Activated T-cell treated with anti-CD3 and anti-CD28 coated beads, Interleukin-2, amount 50 U/mL, for 4 hours (primary cell): Measurements from ENCODE around the gene NKAIN2. TPM values are rescaled to one million over a fixed set of nuclear protein-coding genes. Genes with fewer than 3 reads are reported as not detected.

Experiments used
- ATAC-seq, 2 donors: fragments of 200-7000 bp; cut with Tn5 transposase; one replicate each; pipeline ENCODE4 v1.10.0; 2021
- DNase-seq: peaks from one replicate; pipeline ENCODE4 v3.0.0-alpha.2; 2020
- H3K27me3 Mint-ChIP-seq: one replicate; pipeline ENCODE4 v1.8.0; 2021; ENCODE audit warnings: low read depth, mixed read lengths
- H3K36me3 Mint-ChIP-seq: one replicate; pipeline ENCODE4 v1.8.0; 2022; ENCODE audit warnings: mixed read lengths; ENCODE audit not compliant: insufficient read depth
- H3K4me1 Mint-ChIP-seq: one replicate; pipeline ENCODE4 v1.8.0; 2021; ENCODE audit warnings: low read depth, mixed read lengths
- H3K4me3 Mint-ChIP-seq: one replicate; pipeline ENCODE4 v1.8.0; 2021; ENCODE audit warnings: mild to moderate bottlenecking, moderate library complexity, mixed read lengths
- H3K9me3 Mint-ChIP-seq: one replicate; pipeline ENCODE4 v1.8.0; 2021; ENCODE audit warnings: mixed read lengths
- total RNA-seq, 3 donors: library from RNA; stranded (reverse); gene quantifications; one replicate each; pipeline ENCODE4 v1.2.1, GENCODE V29; 2021

NKAIN2 gene
- total RNA-seq, 3 donors from 2014 or later: not detected

- no peaks in the 10 kb centered on the region for H3K36me3 Mint-ChIP-seq
- H3K9me3 Mint-ChIP-seq: no peaks in the 10 kb centered on the region
- H3K4me3 Mint-ChIP-seq: no peak overlapping the region
- H3K27me3 Mint-ChIP-seq: no peaks in the 10 kb centered on the region
- H3K4me1 Mint-ChIP-seq: no peaks in the 10 kb centered on the region
- ATAC-seq (no peak), DNase-seq (no peak)
Measured at GRCh38 chr6:124793398-124793797, 989.7 kb downstream of the NKAIN2 start.

- ATAC-seq (no peak), DNase-seq (no peak)
- no peaks in the 10 kb centered on the region for H3K4me1 Mint-ChIP-seq
- no peaks in the 10 kb centered on the region for H3K36me3 Mint-ChIP-seq
- no peaks in the 10 kb centered on the region for H3K9me3 Mint-ChIP-seq
- no peak overlapping the region for H3K4me3 Mint-ChIP-seq
- H3K27me3 Mint-ChIP-seq: no peaks in the 10 kb centered on the region
Measured at GRCh38 chr6:124795643-124796463, 992.2 kb downstream of the NKAIN2 start.

- no peak overlapping the region for H3K4me3 Mint-ChIP-seq
- no peaks in the 10 kb centered on the region for H3K4me1 Mint-ChIP-seq
- no peaks in the 10 kb centered on the region for H3K36me3 Mint-ChIP-seq
- no peaks in the 10 kb centered on the region for H3K9me3 Mint-ChIP-seq
- DNase-seq (no peak), ATAC-seq (no peak)
- no peaks in the 10 kb centered on the region for H3K27me3 Mint-ChIP-seq
Measured at GRCh38 chr6:124796464-124796970, 992.9 kb downstream of the NKAIN2 start.

GRCh38 chr6:124797224-124797623 is 993.6 kb downstream of the NKAIN2 start:
- Mint-ChIP-seq H3K4me3 (no peak overlapping the region), H3K36me3 (no peaks in the 10 kb centered on the region)
- ATAC-seq: no peak

GRCh38 chr6:124798942-124799496 is 995.4 kb downstream of the NKAIN2 start:
- H3K27me3 Mint-ChIP-seq: no peaks in the 10 kb centered on the region
- DNase-seq: no peak
- ATAC-seq: no peak
- H3K36me3 Mint-ChIP-seq: no peaks in the 10 kb centered on the region
- no peak overlapping the region for H3K4me3 Mint-ChIP-seq
- H3K4me1 Mint-ChIP-seq: no peaks in the 10 kb centered on the region
- no peaks in the 10 kb centered on the region for H3K9me3 Mint-ChIP-seq

More at GRCh38 chr6:124797224-124797623, 993.6 kb downstream of the NKAIN2 start:
- Mint-ChIP-seq H3K9me3 (no peaks in the 10 kb centered on the region), H3K4me1 (no peaks in the 10 kb centered on the region), H3K27me3 (no peaks in the 10 kb centered on the region)
- DNase-seq: no peak

GRCh38 chr6:124799638-124800037 is 996.0 kb downstream of the NKAIN2 start:
- H3K9me3 Mint-ChIP-seq: no peaks in the 10 kb centered on the region
- H3K36me3 Mint-ChIP-seq: no peaks in the 10 kb centered on the region
- H3K4me1 Mint-ChIP-seq: no peaks in the 10 kb centered on the region
- H3K27me3 Mint-ChIP-seq: no peaks in the 10 kb centered on the region
- ATAC-seq: no peak
- no peak for DNase-seq
- H3K4me3 Mint-ChIP-seq: no peak overlapping the region

GRCh38 chr6:124800222-124800621 is 996.6 kb downstream of the NKAIN2 start:
- DNase-seq: no peak
- H3K4me3 Mint-ChIP-seq: no peak overlapping the region
- no peak for ATAC-seq
- no peaks in the 10 kb centered on the region for H3K4me1 Mint-ChIP-seq
- no peaks in the 10 kb centered on the region for H3K36me3 Mint-ChIP-seq
- H3K9me3 Mint-ChIP-seq: no peaks in the 10 kb centered on the region
- H3K27me3 Mint-ChIP-seq: no peaks in the 10 kb centered on the region

- Mint-ChIP-seq H3K4me3 (no peak overlapping the region), H3K36me3 (no peaks in the 10 kb centered on the region), H3K4me1 (no peaks in the 10 kb centered on the region), H3K9me3 (no peaks in the 10 kb centered on the region), H3K27me3 (no peaks in the 10 kb centered on the region)
- ATAC-seq: no peak
- no peak for DNase-seq
Measured at GRCh38 chr6:124812067-124812466, 1008.4 kb downstream of the NKAIN2 start.

- Mint-ChIP-seq H3K4me1 (no peaks in the 10 kb centered on the region), H3K27me3 (no peaks in the 10 kb centered on the region), H3K4me3 (no peak overlapping the region), H3K36me3 (no peaks in the 10 kb centered on the region), H3K9me3 (peaks cover 3% of the 10 kb centered on the region)
- ATAC-seq (no peak), DNase-seq (no peak)
Measured at GRCh38 chr6:124819346-124819745, 1015.7 kb downstream of the NKAIN2 start.

GRCh38 chr6:124822204-124822613 is 1018.5 kb downstream of the NKAIN2 start:
- no peak for DNase-seq
- Mint-ChIP-seq H3K9me3 (peaks cover 3% of the 10 kb centered on the region), H3K36me3 (no peaks in the 10 kb centered on the region), H3K4me3 (no peak overlapping the region), H3K4me1 (no peaks in the 10 kb centered on the region), H3K27me3 (no peaks in the 10 kb centered on the region)
- ATAC-seq: no peak

GRCh38 chr6:124822721-124823120 is 1019.1 kb downstream of the NKAIN2 start:
- Mint-ChIP-seq H3K27me3 (no peaks in the 10 kb centered on the region), H3K36me3 (no peaks in the 10 kb centered on the region)
- DNase-seq: no peak

GRCh38 chr6:124823240-124824111 is 1019.8 kb downstream of the NKAIN2 start:
- Mint-ChIP-seq H3K27me3 (no peaks in the 10 kb centered on the region), H3K4me1 (no peaks in the 10 kb centered on the region), H3K36me3 (no peaks in the 10 kb centered on the region), H3K9me3 (peaks cover 3% of the 10 kb centered on the region), H3K4me3 (no peak overlapping the region)
- no peak for ATAC-seq
- DNase-seq: no peak

More at GRCh38 chr6:124822721-124823120, 1019.1 kb downstream of the NKAIN2 start:
- Mint-ChIP-seq H3K9me3 (peaks cover 3% of the 10 kb centered on the region), H3K4me3 (no peak overlapping the region), H3K4me1 (no peaks in the 10 kb centered on the region)
- ATAC-seq: no peak

- H3K9me3 Mint-ChIP-seq: no peaks in the 10 kb centered on the region
- no peak overlapping the region for H3K4me3 Mint-ChIP-seq
- H3K4me1 Mint-ChIP-seq: no peaks in the 10 kb centered on the region
- H3K36me3 Mint-ChIP-seq: no peaks in the 10 kb centered on the region
- DNase-seq (no peak), ATAC-seq (no peak)
- H3K27me3 Mint-ChIP-seq: no peaks in the 10 kb centered on the region
Measured at GRCh38 chr6:124825564-124825963, 1021.9 kb downstream of the NKAIN2 start.

- Mint-ChIP-seq H3K27me3 (no peaks in the 10 kb centered on the region), H3K9me3 (no peaks in the 10 kb centered on the region), H3K4me3 (no peak overlapping the region), H3K36me3 (no peaks in the 10 kb centered on the region), H3K4me1 (no peaks in the 10 kb centered on the region)
- DNase-seq (no peak), ATAC-seq (no peak)
Measured at GRCh38 chr6:124829822-124830221, 1026.2 kb downstream of the NKAIN2 start.
